ENCODE results near the gene RIMBP2.
A peak's percentile ranks its signal among the peaks of the same experiment; 100 is the strongest.

RIMBP2 gene

DNA sequence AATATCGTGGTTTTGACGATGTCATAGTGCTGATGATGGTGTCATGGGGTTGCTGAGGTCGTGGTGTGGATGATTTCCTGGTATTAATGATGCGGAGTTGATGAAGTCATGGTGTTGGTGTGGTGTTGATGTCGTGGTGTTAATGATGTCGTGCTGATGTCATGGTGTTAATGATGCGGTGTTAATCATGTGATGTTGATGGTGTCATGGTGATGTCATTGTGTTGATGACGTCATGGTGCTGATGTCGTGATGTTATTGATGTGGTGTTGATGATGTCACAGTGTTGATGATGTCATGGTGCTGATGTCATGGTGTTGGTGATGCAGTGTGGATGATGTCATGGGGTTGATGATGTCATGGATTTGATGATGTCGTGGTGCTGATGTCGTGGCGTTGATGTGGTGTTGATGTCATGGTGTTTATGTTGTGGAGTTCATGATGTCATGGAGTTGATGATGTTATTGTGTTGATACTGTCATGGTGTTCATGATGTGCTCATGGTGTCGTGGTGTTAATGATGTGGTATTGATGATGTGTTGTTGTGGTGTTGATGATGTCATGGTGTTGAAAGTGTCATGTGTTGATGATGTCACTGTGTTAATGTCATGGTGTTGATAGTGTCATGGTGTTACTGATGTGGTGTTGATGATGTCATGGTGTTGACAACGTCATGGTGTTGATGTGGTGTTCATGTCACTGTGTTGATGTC is 48.5 kb upstream of the RIMBP2 start (continued):
- peak; percentile 53; the same call in 1 of the 2 replicates for TF ChIP-seq SP3 (tag by site-specific recombination; IDR thresholded peaks at IDR 0.05)
- no peak for TF ChIP-seq GLIS1 (tag by site-specific recombination; IDR thresholded peaks at IDR 0.05)
- TF ChIP-seq, protein P1, sequence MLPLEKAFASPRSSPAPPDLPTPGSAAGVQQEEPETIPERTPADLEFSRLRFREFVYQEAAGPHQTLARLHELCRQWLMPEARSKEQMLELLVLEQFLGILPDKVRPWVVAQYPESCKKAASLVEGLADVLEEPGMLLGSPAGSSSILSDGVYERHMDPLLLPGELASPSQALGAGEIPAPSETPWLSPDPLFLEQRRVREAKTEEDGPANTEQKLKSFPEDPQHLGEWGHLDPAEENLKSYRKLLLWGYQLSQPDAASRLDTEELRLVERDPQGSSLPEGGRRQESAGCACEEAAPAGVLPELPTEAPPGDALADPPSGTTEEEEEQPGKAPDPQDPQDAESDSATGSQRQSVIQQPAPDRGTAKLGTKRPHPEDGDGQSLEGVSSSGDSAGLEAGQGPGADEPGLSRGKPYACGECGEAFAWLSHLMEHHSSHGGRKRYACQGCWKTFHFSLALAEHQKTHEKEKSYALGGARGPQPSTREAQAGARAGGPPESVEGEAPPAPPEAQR (tag by site-specific recombination; IDR thresholded peaks at IDR 0.05): peak; percentile 99
- TF ChIP-seq GLI2 (tag by site-specific recombination; IDR thresholded peaks at IDR 0.05; ENCODE audit: borderline replicate concordance, low read depth): no peak; the same call in 1 of the 2 replicates
- TF ChIP-seq, protein P2, sequence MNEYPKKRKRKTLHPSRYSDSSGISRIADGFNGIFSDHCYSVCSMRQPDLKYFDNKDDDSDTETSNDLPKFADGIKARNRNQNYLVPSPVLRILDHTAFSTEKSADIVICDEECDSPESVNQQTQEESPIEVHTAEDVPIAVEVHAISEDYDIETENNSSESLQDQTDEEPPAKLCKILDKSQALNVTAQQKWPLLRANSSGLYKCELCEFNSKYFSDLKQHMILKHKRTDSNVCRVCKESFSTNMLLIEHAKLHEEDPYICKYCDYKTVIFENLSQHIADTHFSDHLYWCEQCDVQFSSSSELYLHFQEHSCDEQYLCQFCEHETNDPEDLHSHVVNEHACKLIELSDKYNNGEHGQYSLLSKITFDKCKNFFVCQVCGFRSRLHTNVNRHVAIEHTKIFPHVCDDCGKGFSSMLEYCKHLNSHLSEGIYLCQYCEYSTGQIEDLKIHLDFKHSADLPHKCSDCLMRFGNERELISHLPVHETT (tag by site-specific recombination; IDR thresholded peaks at IDR 0.05): peak; percentile 98
- peak; percentile 41; the same call in 1 of the 2 replicates for TF ChIP-seq OSR2 (tag by site-specific recombination; IDR thresholded peaks at IDR 0.05)
- TF ChIP-seq ZNF221 (tag by site-specific recombination; IDR thresholded peaks at IDR 0.05; ENCODE audit: borderline replicate concordance): no peak
- TF ChIP-seq, protein P3, sequence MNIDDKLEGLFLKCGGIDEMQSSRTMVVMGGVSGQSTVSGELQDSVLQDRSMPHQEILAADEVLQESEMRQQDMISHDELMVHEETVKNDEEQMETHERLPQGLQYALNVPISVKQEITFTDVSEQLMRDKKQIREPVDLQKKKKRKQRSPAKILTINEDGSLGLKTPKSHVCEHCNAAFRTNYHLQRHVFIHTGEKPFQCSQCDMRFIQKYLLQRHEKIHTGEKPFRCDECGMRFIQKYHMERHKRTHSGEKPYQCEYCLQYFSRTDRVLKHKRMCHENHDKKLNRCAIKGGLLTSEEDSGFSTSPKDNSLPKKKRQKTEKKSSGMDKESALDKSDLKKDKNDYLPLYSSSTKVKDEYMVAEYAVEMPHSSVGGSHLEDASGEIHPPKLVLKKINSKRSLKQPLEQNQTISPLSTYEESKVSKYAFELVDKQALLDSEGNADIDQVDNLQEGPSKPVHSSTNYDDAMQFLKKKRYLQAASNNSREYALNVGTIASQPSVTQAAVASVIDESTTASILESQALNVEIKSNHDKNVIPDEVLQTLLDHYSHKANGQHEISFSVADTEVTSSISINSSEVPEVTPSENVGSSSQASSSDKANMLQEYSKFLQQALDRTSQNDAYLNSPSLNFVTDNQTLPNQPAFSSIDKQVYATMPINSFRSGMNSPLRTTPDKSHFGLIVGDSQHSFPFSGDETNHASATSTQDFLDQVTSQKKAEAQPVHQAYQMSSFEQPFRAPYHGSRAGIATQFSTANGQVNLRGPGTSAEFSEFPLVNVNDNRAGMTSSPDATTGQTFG (tag by site-specific recombination; IDR thresholded peaks at IDR 0.05; ENCODE audit: borderline replicate concordance): peak; percentile 95
- peak; percentile 30 for TF ChIP-seq ZNF777 (tag by site-specific recombination; IDR thresholded peaks at IDR 0.05; ENCODE audit: borderline replicate concordance)
- TF ChIP-seq ZNF239 (tag by site-specific recombination; IDR thresholded peaks at IDR 0.05): peak; percentile 73; the same call in 1 of the 2 replicates
- TF ChIP-seq, protein P4, sequence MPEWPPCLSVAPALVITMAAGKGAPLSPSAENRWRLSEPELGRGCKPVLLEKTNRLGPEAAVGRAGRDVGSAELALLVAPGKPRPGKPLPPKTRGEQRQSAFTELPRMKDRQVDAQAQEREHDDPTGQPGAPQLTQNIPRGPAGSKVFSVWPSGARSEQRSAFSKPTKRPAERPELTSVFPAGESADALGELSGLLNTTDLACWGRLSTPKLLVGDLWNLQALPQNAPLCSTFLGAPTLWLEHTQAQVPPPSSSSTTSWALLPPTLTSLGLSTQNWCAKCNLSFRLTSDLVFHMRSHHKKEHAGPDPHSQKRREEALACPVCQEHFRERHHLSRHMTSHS (tag by site-specific recombination; IDR thresholded peaks at IDR 0.05): peak; percentile 80; the same call in 1 of the 2 replicates
- no peak for TF ChIP-seq ZNF174 (tag by site-specific recombination; IDR thresholded peaks at IDR 0.05)
- 0 out of 2 replicates have a peak, but pooled peaks have one; percentile 52 for TF ChIP-seq ZNF292 (tag by site-specific recombination; IDR thresholded peaks at IDR 0.05; ENCODE audit: borderline replicate concordance, low read depth)
- no peak for TF ChIP-seq ZNF202 (tag by site-specific recombination; IDR thresholded peaks at IDR 0.05; ENCODE audit: borderline replicate concordance)
- TF ChIP-seq RBAK (tag by site-specific recombination; IDR thresholded peaks at IDR 0.05): peak; percentile 88; the same call in 1 of the 2 replicates

DNA sequence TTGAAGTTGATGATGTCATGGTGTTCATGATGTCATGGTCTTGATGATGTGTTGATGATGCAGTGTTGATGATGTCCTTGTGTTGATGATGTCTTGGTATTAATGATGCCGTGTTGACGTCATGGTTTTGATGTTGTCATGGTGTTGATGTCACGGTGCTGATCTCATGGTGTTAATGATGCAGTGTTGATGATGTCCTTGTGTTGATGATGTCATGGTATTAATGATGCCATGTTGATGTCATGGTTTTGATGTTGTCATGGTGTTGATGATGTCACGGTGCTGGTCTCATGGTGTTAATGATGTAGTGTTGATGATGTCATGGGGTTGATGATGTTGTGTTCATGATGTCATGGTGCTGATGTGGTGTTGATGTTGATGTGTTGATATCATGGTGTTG is 48.0 kb upstream of the RIMBP2 start:
- H3K36me3 ChIP-seq (ENCODE audit: control insufficient read depth in 2 of 2, insufficient read depth in 1 of 2, low read length in 2 of 2): no peaks in the 10 kb centered on the region
- H3K4me1 ChIP-seq (ENCODE audit: control insufficient read depth, insufficient read depth, low read length): no peaks in the 10 kb centered on the region
- H3K4me3 ChIP-seq (ENCODE audit: low read depth, low read length): no peak overlapping the region
- ChIA-PET POLR2A (no interaction called here), CTCF (interaction anchor here (0.7 kb wide), 1 partner anchor 152 kb away, joined by 3 read pairs; no protein-coding TSS in a partner anchor)
- H3K9me3 ChIP-seq (ENCODE audit: control insufficient read depth, insufficient read depth, low read depth, low read length): no peaks in the 10 kb centered on the region
- no peak overlapping the region for H3K27ac ChIP-seq (ENCODE audit: extremely low read depth, low read depth, low read length)
- TF ChIP-seq ZNF169 (tag by site-specific recombination; IDR thresholded peaks at IDR 0.05): peak; percentile 89
- TF ChIP-seq, protein P1 (tag by site-specific recombination; IDR thresholded peaks at IDR 0.05): peak; percentile 10; the same call in 1 of the 2 replicates
- no peak for TF ChIP-seq ZNF433 (tag by site-specific recombination; IDR thresholded peaks at IDR 0.05; ENCODE audit: low read depth)
- no peak for TF ChIP-seq ZNF707 (tag by site-specific recombination; IDR thresholded peaks at IDR 0.05)
- TF ChIP-seq ZIC2 (tag by site-specific recombination; IDR thresholded peaks at IDR 0.05): no peak
- TF ChIP-seq, protein P5, sequence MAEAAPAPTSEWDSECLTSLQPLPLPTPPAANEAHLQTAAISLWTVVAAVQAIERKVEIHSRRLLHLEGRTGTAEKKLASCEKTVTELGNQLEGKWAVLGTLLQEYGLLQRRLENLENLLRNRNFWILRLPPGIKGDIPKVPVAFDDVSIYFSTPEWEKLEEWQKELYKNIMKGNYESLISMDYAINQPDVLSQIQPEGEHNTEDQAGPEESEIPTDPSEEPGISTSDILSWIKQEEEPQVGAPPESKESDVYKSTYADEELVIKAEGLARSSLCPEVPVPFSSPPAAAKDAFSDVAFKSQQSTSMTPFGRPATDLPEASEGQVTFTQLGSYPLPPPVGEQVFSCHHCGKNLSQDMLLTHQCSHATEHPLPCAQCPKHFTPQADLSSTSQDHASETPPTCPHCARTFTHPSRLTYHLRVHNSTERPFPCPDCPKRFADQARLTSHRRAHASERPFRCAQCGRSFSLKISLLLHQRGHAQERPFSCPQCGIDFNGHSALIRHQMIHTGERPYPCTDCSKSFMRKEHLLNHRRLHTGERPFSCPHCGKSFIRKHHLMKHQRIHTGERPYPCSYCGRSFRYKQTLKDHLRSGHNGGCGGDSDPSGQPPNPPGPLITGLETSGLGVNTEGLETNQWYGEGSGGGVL (tag by site-specific recombination; IDR thresholded peaks at IDR 0.05): no peak
- TF ChIP-seq YY2 (tag by site-specific recombination; IDR thresholded peaks at IDR 0.05): peak; percentile 91
- no peak for TF ChIP-seq ZEB2 (tag by site-specific recombination; IDR thresholded peaks at IDR 0.05)
- TF ChIP-seq ZNF335 (tag by site-specific recombination; conservative IDR thresholded peaks at IDR 0.05): peak; percentile 59; the same call in 1 of the 2 replicates
- TF ChIP-seq ZNF600 (tag by site-specific recombination; IDR thresholded peaks at IDR 0.05): no peak
- peak; percentile 60; the same call in 1 of the 2 replicates for TF ChIP-seq SALL2 (tag by site-specific recombination; IDR thresholded peaks at IDR 0.05; ENCODE audit: borderline replicate concordance)

Data from HEK293 (cell line).